ENCODE results near the gene ANKRD44.

ANKRD44 gene

GRCh38 chr2:197237291-197238042, 73.1 kb downstream of the ANKRD44 start:
- no peak for DNase-seq (ENCODE audit: low spot score)

DNA sequence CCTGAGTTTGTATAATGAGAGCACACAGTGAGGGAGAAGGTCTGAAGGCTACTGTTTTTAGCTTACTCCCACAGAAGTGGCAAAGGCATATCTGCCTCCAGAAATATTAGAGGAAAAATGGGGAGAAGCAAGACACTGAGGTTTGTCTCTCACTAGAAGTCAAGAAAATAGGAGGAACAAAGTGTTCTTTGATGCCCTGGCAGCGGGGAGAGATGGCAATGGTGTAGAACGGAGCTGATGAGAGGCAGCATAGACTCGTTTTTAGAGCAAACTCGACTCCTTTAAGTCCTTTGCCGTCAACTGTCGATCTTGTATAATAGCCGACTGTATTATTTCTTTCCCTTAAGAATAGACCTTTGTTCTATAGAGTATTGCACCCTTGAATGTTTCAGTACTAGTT, 73.8 kb downstream of the ANKRD44 start:
- no peak for DNase-seq (ENCODE audit: low spot score)

GRCh38 chr2:197236159-197236558, 74.4 kb downstream of the ANKRD44 start:
- DNase-seq (ENCODE audit: low spot score), result no peak

DNA sequence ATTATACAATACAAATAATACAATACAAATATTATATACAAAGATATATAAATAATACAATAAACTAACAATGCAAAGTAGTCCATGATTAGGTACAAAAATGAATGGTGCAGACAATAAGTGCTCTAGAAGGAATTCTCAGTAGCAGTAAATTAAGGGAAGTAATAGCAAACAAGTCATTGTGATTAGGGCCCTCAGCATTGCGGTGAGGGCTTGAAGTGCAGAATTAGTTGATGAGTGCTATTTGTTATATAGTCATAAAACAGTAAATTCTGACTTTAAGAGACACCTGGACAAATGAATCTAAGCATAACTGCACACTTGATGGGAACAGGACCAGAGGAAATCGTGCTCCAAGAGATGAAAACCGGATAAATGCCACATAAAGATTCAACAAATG, 74.9 kb downstream of the ANKRD44 start:
- DNase-seq (ENCODE audit: low spot score), result no peak

GRCh38 chr2:197234671-197235191, 75.8 kb downstream of the ANKRD44 start:
- no peak for DNase-seq (ENCODE audit: low spot score)

DNA sequence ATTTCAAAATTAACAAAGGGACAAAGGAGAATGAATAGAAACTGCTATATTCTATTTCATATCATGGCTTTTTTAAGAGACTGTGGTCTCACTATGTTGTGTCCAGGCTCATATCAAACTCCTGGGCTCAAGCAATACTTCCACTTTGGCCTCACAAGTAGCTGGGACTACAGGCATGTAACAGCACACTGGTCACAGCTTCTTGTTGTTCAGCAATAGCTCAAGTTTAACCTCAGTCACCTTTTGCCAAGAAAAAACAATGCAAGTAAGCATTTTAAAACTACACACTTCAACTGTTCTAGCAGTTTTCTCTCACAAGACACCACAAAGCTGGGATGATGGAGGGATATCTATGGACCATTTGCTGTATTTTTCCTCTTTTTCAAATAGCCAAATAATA, 77.1 kb downstream of the ANKRD44 start:
- DNase-seq (ENCODE audit: low spot score), result no peak

DNA sequence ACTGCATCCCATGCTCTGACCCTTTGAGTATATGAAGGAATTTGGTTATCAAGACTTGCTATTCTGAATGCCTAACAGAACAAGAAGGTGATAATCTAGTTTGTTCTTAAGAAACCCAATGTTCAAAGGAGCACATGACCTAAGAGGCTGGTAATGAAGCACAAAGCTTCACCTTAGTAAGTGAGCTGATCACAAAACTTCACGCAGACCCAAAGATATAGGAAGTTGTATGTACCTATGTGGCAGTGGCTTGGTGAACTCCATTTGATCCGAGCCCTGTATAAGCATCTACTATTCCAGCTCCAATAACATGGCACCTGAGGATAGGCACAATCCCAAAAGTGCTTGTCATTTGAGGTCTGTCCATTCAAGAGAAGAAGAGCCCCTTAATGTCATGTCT, 78.6 kb downstream of the ANKRD44 start:
- DNase-seq (ENCODE audit: low spot score), result no peak

DNA sequence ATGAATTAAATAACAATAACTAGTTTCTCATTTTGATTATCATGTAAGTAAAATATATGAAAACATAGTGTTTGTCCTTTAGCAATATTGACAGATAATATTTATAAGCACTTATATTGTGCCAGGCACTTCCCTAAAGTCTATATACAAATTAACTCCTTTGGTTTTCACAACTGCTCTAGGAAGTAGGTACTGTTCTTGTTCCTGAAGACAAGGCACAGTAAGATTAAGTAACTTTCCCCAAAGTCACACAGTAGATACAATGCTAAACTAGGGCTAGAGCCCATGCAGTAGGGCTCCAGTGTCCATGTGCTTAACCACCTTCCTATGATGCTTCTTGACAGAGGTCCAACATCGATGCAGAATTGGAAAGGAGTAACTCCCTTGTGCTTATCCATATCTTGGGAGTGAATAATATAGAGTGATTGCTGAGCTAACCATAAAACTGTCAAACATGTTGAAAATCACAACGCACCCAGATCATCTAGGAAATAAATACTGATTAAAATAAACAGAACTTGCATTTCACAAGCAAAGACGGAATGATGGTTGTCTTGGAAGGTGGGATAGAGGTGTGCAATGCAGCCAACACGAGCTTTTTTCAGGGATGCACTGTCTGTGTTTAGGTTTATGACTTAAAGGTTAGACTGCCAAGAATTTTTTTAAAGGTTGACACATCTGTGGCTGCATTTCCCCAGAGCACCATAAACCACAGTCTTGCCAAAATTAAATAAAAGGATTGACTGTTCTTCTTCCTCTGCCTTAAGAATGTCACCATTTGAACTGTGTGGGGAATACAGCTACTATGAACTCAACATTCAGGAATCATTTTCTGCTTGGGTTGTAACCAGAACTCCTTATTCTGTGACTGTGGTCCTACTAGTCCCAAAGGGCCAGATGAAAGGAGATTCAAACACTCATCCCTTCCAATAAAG, 80.8 kb downstream of the ANKRD44 start:
- DNase-seq (ENCODE audit: low spot score), result peak; percentile 23

GRCh38 chr2:197223451-197223850, 87.1 kb downstream of the ANKRD44 start:
- no peak for DNase-seq (ENCODE audit: low spot score)

GRCh38 chr2:197219636-197220035, 90.9 kb downstream of the ANKRD44 start:
- no peak for DNase-seq (ENCODE audit: low spot score)

GRCh38 chr2:197217541-197217940, 93.0 kb downstream of the ANKRD44 start:
- DNase-seq (ENCODE audit: low spot score), result no peak

DNA sequence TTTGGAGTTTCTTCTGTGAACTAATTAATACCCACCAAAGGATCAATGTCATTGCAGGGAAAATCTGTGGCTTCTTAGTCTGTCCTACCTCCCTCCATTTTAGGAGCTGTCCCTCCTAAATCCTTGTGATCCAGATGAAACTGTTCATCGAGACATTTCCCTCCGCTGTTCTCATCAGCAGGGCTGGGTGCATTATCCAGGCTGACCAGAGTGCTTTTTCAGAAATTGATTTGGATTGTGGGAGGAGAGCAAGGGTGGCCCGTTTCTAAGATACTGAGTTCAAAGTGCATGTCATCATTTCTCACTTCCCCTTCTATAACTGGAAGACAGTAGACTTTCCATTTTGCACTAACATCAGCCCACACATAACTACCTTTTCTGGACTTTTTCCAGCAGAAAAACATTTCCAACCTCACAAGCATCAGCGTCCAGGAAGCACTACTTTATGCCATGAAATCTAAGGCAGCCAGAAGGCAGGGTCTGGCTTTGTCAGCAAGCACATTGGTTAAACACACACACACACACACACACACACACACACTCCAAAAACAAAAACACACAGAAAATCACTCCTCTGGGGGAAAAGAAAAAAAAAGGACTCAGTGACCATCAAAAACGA, 94.1 kb downstream of the ANKRD44 start:
- no peak for DNase-seq (ENCODE audit: low spot score)

DNA sequence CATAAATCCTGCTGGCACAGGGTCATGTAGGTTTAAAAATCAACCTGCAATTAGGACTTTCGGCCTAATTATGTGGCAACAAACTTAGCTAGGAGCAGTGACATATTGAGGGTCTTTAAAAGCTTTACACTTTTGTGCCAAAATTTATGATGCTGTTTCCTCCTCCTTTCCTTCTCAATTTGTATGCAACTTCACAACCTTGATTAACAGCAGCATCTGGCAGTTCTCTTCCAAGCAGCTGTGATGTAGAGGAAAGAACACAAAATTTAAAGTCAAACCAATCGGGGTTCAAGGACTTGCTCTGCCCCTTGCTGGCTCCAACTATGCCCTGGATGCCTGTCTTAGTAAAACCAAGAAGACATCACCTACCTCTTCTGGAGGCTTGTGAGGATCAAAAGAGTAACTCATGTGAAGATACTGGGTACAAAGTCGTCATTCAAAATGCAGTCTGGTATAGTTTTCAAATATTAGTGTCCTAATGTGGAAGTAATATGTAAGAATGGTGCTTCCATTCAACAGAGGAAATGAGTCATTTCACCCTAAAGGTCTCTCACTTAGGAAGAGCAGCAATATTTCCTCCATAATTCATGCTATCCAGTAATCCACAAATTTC, 94.7 kb downstream of the ANKRD44 start:
- DNase-seq (ENCODE audit: low spot score), result peak; percentile 7

DNA sequence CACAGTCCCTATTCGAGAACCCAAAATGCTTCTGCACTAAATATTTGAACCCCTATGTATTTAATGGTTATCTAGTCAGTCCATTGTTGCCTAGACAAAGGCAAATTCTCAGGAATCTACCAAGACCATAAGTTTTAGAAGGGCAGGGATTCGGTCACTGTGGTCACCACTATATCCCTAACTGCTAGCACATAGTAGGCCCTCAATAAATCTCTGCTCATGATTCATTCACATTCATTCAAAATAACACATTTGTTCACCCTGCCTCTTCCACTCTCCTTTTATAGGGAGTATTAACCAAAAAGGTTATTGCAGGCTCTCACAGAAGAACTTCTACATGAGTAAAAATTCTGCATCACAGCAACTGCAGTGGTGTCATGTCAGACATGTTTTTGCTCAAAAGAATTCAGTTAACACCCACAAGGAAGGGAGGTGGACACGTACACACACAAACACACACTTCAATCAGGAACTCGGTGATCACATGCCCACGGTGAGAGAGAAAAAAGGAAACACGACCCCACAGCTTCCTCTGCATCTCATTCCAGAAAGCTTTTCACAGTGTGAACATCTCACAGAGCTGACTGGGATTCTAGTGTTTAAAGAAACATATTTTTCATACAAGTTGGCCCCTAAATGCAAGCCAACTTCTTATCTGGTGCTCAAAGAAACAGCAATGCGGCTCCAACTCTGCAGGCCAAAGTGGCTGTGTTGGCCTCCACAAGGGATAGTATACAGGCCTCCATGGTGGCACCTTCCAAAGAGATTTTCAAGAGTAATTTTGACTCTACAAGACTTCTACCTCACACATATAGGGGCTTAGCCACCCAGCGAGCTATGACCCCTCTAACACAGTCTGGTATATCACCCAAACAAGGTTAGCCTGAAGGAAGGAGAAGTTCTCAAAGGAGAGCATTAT, 98.0 kb downstream of the ANKRD44 start:
- DNase-seq (ENCODE audit: low spot score), result no peak

- DNase-seq (ENCODE audit: low spot score), result no peak
Observed at GRCh38 chr2:197211881-197212342, 98.7 kb downstream of the ANKRD44 start.

DNA sequence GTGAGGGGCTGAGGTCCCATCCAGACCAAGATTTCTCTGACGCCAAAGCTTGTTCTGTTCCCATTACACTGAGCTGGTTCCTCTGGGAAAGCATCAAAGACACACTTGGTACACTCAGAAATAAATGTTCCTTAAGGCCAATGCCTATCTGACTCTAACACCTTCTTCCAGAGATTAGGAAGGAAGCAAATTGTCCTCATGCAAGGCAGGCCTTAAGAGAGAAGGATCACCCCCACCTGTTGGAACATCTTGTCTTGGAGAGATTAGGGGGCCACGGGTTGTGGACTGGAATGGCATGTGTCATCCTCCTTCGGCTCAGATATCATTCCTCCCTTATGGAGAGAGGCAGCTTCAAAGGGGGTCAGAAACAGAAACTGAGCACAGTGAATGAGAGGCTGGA, 100.2 kb downstream of the ANKRD44 start:
- DNase-seq (ENCODE audit: low spot score), result no peak

- DNase-seq (ENCODE audit: low spot score), result no peak
Observed at GRCh38 chr2:197209742-197210408, 100.7 kb downstream of the ANKRD44 start.

DNA sequence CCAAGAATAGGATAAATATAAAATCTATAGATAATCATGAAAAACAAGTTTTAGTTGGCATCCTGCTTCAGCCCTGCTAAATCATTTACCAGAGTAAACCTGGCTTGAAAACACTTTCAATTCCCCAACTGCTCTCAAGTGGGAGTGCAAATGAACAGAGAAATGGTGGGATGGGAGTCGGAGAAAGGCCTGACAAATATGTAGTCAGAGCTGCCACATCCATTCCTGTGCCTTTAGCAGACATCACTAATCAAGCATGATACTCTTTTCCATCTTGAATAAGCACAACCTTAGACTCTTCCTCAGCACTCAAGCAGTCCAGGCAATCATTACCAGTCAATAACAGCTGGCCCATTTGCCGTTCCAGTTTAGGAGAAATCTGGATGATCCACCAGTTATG, 101.3 kb downstream of the ANKRD44 start:
- no peak for DNase-seq (ENCODE audit: low spot score)

- DNase-seq (ENCODE audit: low spot score), result no peak
Observed at GRCh38 chr2:197208841-197209240, 101.7 kb downstream of the ANKRD44 start.

DNA sequence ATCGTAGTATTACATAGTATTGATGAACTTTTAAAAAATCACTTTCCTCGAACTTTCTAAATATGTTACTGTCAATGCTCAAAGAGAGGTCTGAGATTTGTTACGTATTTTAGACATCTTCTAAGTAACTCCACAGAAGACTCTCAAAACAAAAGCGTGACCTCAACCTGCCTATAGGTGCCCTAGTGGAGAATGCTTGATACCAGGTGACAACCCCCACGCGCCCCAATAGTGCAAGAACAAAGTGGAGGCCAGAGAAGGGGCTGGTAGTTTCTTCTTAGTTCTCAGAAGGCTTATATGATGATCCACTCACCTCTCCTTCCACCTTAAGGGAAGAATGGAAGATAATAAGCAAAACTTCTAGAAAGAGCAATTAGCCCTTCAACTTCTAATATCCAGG, 102.6 kb downstream of the ANKRD44 start:
- no peak for DNase-seq (ENCODE audit: low spot score)

Measured in AG08395 (cell line).